Astrocyte (in vitro differentiated cells and primary cell): ENCODE results near the gene INTS6. TPM values are rescaled to one million over a fixed set of nuclear protein-coding genes. Genes with fewer than 3 reads are reported as not detected.

Experiments
- DNase-seq: peaks from one replicate; pipeline ENCODE4 v3.0.0-alpha.2; 2010; ENCODE audit warnings: low read depth
- FAIRE-seq: peaks from 2 replicates; lab custom pipeline; 2011; peaks lifted over from hg19 to GRCh38; lab: Jason Lieb, UNC
- H2AFZ ChIP-seq: 2 replicates; pipeline ENCODE4 v1.6.0; 2012; ENCODE audit warnings: low read depth, low read length, inconsistent platforms
- H3K27ac ChIP-seq: 2 replicates; pipeline ENCODE4 v1.5.1; 2011; ENCODE audit warnings: low read depth, low read length, inconsistent platforms
- H3K27me3 ChIP-seq: 2 replicates; pipeline ENCODE4 v1.6.0; 2011; ENCODE audit warnings: low read length, inconsistent platforms; ENCODE audit not compliant: insufficient read depth
- H3K36me3 ChIP-seq: 2 replicates; pipeline ENCODE4 v1.5.1; 2011; ENCODE audit warnings: low read length, inconsistent platforms; ENCODE audit not compliant: insufficient read depth
- H3K4me1 ChIP-seq: 2 replicates; pipeline ENCODE4 v1.5.1; 2011; ENCODE audit warnings: low read length, inconsistent platforms; ENCODE audit not compliant: insufficient read depth
- H3K4me2 ChIP-seq: 2 replicates; pipeline ENCODE4 v1.6.0; 2012; ENCODE audit warnings: low read length, inconsistent platforms
- H3K4me3 ChIP-seq: 2 replicates; pipeline ENCODE4 v1.5.1; 2011; ENCODE audit warnings: low read depth, mild to moderate bottlenecking, low read length, inconsistent platforms; ENCODE audit not compliant: insufficient read depth
- H3K79me2 ChIP-seq: 2 replicates; pipeline ENCODE4 v1.6.0; 2012; ENCODE audit warnings: mild to moderate bottlenecking, low read length, inconsistent platforms; ENCODE audit not compliant: insufficient read depth
- H3K9ac ChIP-seq: 2 replicates; pipeline ENCODE4 v1.6.0; 2012; ENCODE audit warnings: mild to moderate bottlenecking, low read length, inconsistent platforms
- H3K9me3 ChIP-seq: 2 replicates; pipeline ENCODE4 v1.5.1; 2012; ENCODE audit warnings: low read depth, mild to moderate bottlenecking, low read length, inconsistent platforms; ENCODE audit not compliant: insufficient read depth
- H4K20me1 ChIP-seq: 2 replicates; pipeline ENCODE4 v1.6.0; 2012; ENCODE audit warnings: low read length, inconsistent platforms; ENCODE audit not compliant: insufficient read depth
- H3K27ac Mint-ChIP-seq: one replicate; pipeline ENCODE4 v1.8.0; 2021; ENCODE audit warnings: mild to moderate bottlenecking, mixed read lengths; ENCODE audit not compliant: unreplicated experiment
- H3K27me3 Mint-ChIP-seq: one replicate; pipeline ENCODE4 v1.8.0; 2021; ENCODE audit warnings: low read depth, mixed read lengths; ENCODE audit not compliant: unreplicated experiment
- H3K36me3 Mint-ChIP-seq: one replicate; pipeline ENCODE4 v1.8.0; 2021; ENCODE audit warnings: low read depth, mixed read lengths; ENCODE audit not compliant: unreplicated experiment
- H3K4me1 Mint-ChIP-seq: one replicate; pipeline ENCODE4 v1.8.0; 2021; ENCODE audit warnings: low read depth, mixed read lengths; ENCODE audit not compliant: unreplicated experiment
- H3K4me3 Mint-ChIP-seq: one replicate; pipeline ENCODE4 v1.8.0; 2021; ENCODE audit warnings: mild to moderate bottlenecking, moderate library complexity, mixed read lengths; ENCODE audit not compliant: unreplicated experiment
- H3K9me3 Mint-ChIP-seq: one replicate; pipeline ENCODE4 v1.8.0; 2021; ENCODE audit warnings: mild to moderate bottlenecking, mixed read lengths; ENCODE audit not compliant: unreplicated experiment
- CTCF ChIP-seq: IDR thresholded peaks from 2 replicates; pipeline ENCODE4 v1.5.1; 2011; ENCODE audit warnings: low read depth, mild to moderate bottlenecking, inconsistent platforms, low read length, moderate library complexity; ENCODE audit not compliant: insufficient read depth
- EZH2 ChIP-seq: IDR thresholded peaks from 2 replicates; pipeline ENCODE4 v1.6.1; 2012; ENCODE audit warnings: mild to moderate bottlenecking, low read length, inconsistent platforms; ENCODE audit not compliant: insufficient read depth
- total RNA-seq: library from RNA; stranded (reverse); gene quantifications from 2 replicates; pipeline ENCODE4 v1.2.1, GENCODE V29; 2021

The INTS6 gene
- total RNA-seq, 1 donor from 2014 or later: 47.6 TPM

DNA sequence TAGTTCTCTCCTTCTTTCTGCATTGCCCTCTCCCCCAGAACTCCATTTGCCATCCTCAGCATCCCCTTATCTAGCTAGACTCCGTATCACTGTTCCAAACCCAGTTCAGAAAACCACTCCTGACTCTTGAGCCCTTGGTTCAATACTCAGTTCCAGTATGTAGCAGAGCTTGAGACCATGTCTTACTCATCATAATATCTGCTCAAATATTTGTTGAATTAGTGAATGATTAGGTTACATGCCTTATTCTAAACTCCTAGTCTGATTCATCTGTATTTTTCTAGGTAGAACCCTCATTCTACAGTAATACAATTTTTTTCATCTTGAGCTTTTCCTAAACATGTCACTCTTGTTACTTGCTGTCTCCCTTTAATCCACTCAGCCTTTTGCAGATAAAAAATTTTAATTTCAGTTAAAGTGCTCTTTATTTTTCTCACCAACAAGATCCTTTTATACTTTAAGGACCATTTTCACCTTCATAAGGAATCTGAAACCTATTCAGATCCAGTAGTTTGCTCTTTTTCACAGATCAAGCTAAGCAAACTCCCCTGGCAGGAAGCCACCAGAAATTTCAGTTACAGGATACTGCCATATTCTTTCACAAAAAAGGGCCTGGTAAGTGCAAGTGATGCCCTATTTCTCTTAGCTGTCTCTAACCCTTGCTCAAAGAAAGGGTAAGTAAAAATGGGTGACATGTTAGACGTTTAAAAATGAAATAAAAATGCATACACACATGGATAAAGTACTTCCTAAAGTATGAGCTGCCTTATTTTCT, 23.1 kb upstream of the INTS6 start:
- H3K4me1 ChIP-seq: peaks cover 12% of the 10 kb centered on the region
- H4K20me1 ChIP-seq: no peaks in the 10 kb centered on the region
- H3K4me2 ChIP-seq: peak overlapping the region; percentile 4
- DNase-seq (peak; percentile 30), FAIRE-seq (peak; percentile 23)
- TF ChIP-seq CTCF (no peak), EZH2 (no peak)
- Mint-ChIP-seq H3K4me3 (peak overlapping the region; percentile 17), H3K27ac (no peak overlapping the region), H3K27me3 (no peaks in the 10 kb centered on the region), H3K4me1 (peaks cover 7% of the 10 kb centered on the region), H3K36me3 (no peaks in the 10 kb centered on the region), H3K9me3 (no peaks in the 10 kb centered on the region)
- no peak overlapping the region for H3K9ac ChIP-seq
- no peak overlapping the region for H3K27ac ChIP-seq
- H3K36me3 ChIP-seq: no peaks in the 10 kb centered on the region
- no peak overlapping the region for H3K4me3 ChIP-seq
- no peaks in the 10 kb centered on the region for H3K79me2 ChIP-seq
- no peaks in the 10 kb centered on the region for H3K27me3 ChIP-seq
- no peak overlapping the region for H2AFZ ChIP-seq
- no peaks in the 10 kb centered on the region for H3K9me3 ChIP-seq

- no peaks in the 10 kb centered on the region for H3K9me3 Mint-ChIP-seq
- DNase-seq (no peak), FAIRE-seq (no peak)
- H3K27me3 Mint-ChIP-seq: peaks cover 7% of the 10 kb centered on the region
- Histone ChIP-seq H3K36me3 (no peaks in the 10 kb centered on the region), H3K27me3 (no peaks in the 10 kb centered on the region), H3K4me2 (no peak overlapping the region), H3K79me2 (no peaks in the 10 kb centered on the region), H3K4me1 (no peaks in the 10 kb centered on the region), H3K27ac (no peak overlapping the region), H2AFZ (no peak overlapping the region), H3K9me3 (no peaks in the 10 kb centered on the region), H4K20me1 (no peaks in the 10 kb centered on the region), H3K9ac (no peak overlapping the region), H3K4me3 (no peak overlapping the region)
- TF ChIP-seq CTCF: no peak
- no peak for TF ChIP-seq EZH2
- no peaks in the 10 kb centered on the region for H3K36me3 Mint-ChIP-seq
- H3K27ac Mint-ChIP-seq: no peak overlapping the region
- H3K4me3 Mint-ChIP-seq: no peak overlapping the region
- no peaks in the 10 kb centered on the region for H3K4me1 Mint-ChIP-seq
Measured at GRCh38 chr13:51469790-51470189, 17.0 kb upstream of the INTS6 start.

DNA sequence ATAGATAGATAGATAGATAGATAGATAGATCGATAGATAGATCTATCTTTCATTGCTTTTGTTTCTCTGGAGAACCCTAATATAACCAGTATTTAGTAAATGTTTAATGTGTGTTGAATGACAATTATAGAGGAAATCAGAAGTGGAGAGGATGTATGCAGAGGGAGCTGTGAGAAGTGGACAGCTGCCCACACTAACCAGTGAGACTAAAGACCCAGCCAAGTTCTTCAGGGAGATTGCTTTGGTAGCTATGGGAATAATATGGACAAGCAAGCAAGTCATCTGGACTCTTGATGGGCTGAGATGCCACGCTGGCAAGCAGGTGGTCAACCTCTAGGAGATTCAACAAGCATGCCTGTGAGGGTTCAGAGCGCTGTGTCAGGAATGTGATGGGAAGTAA, 14.9 kb upstream of the INTS6 start:
- Histone ChIP-seq H3K79me2 (no peaks in the 10 kb centered on the region), H3K4me1 (no peaks in the 10 kb centered on the region), H4K20me1 (no peaks in the 10 kb centered on the region), H3K36me3 (no peaks in the 10 kb centered on the region), H3K27me3 (no peaks in the 10 kb centered on the region), H2AFZ (no peak overlapping the region), H3K4me2 (no peak overlapping the region), H3K9ac (no peak overlapping the region), H3K27ac (no peak overlapping the region), H3K9me3 (no peaks in the 10 kb centered on the region), H3K4me3 (no peak overlapping the region)
- Mint-ChIP-seq H3K9me3 (no peaks in the 10 kb centered on the region), H3K27me3 (peaks cover 7% of the 10 kb centered on the region), H3K36me3 (no peaks in the 10 kb centered on the region), H3K4me3 (no peak overlapping the region), H3K4me1 (no peaks in the 10 kb centered on the region), H3K27ac (no peak overlapping the region)
- FAIRE-seq (no peak), DNase-seq (no peak)
- TF ChIP-seq EZH2 (no peak), CTCF (no peak)
